Activated CD8-positive, alpha-beta T cell treated with anti-CD3 and anti-CD28 coated beads for 36 hours (primary cell): ENCODE results near the gene MYO5B. TPM values are rescaled to one million over a fixed set of nuclear protein-coding genes. Genes with fewer than 3 reads are reported as not detected.

Experiments
- ATAC-seq: fragments of 200-7000 bp; cut with Tn5 transposase; one replicate; pipeline ENCODE4 v1.10.0; 2021; ENCODE audit warnings: mild to moderate bottlenecking, moderate library complexity
- CTCF ChIA-PET: fragments of 350-600 bp; sonication (Branson Sonifier 250); formaldehyde crosslinking; loops from one replicate; lab custom pipeline; 2021; ENCODE audit warnings: antibody characterized with exemption; lab: Charles Lee
- POLR2A ChIA-PET: fragments of 350-600 bp; sonication (Branson Sonifier 250); formaldehyde crosslinking; loops from one replicate; lab custom pipeline; 2021; ENCODE audit warnings: antibody characterized with exemption; lab: Charles Lee
- DNase-seq: peaks from one replicate; pipeline ENCODE4 v3.0.0-alpha.2; 2020
- H3K27ac Mint-ChIP-seq: one replicate; pipeline ENCODE4 v1.8.0; 2021; ENCODE audit warnings: mild to moderate bottlenecking, mixed read lengths
- H3K27me3 Mint-ChIP-seq: one replicate; pipeline ENCODE4 v1.8.0; 2021; ENCODE audit warnings: mixed read lengths
- H3K36me3 Mint-ChIP-seq: one replicate; pipeline ENCODE4 v1.8.0; 2021; ENCODE audit warnings: low read depth, mixed read lengths
- H3K4me1 Mint-ChIP-seq: one replicate; pipeline ENCODE4 v1.8.0; 2021; ENCODE audit warnings: low read depth, mixed read lengths
- H3K4me3 Mint-ChIP-seq: one replicate; pipeline ENCODE4 v1.8.0; 2021; ENCODE audit warnings: mild to moderate bottlenecking, moderate library complexity, mixed read lengths
- H3K9me3 Mint-ChIP-seq: one replicate; pipeline ENCODE4 v1.8.0; 2021; ENCODE audit warnings: mixed read lengths
- CTCF ChIP-seq: fragments of 200-600 bp; IDR thresholded peaks from one replicate; pipeline ENCODE4 v1.8.0; 2022; ENCODE audit warnings: antibody characterized with exemption, mild to moderate bottlenecking
- intact Hi-C: fragments of 100-400 bp; cut with micrococcal nuclease; formaldehyde crosslinking; loops from one replicate; pipeline ENCODE4 v1.10.0; 2022
- total RNA-seq, 2 experiments: library from RNA; stranded (reverse); gene quantifications; one replicate each; pipeline ENCODE4 v1.2.3, GENCODE V29; 2021

MYO5B gene
- total RNA-seq, 2 experiments from 2014 or later: 0.09 TPM; not detected in 1

- no peak overlapping the region for H3K27ac Mint-ChIP-seq
- ATAC-seq (no peak), DNase-seq (no peak)
- no peaks in the 10 kb centered on the region for H3K9me3 Mint-ChIP-seq
- H3K4me1 Mint-ChIP-seq: no peaks in the 10 kb centered on the region
- H3K4me3 Mint-ChIP-seq: no peak overlapping the region
- TF ChIP-seq CTCF: no peak
- intact Hi-C loops: no loop called here
- CTCF ChIA-PET: no interaction called here
- H3K27me3 Mint-ChIP-seq: no peaks in the 10 kb centered on the region
- POLR2A ChIA-PET: no interaction called here
- no peaks in the 10 kb centered on the region for H3K36me3 Mint-ChIP-seq
Observed at GRCh38 chr18:49933530-49934128, 261.3 kb downstream of the MYO5B start.

DNA sequence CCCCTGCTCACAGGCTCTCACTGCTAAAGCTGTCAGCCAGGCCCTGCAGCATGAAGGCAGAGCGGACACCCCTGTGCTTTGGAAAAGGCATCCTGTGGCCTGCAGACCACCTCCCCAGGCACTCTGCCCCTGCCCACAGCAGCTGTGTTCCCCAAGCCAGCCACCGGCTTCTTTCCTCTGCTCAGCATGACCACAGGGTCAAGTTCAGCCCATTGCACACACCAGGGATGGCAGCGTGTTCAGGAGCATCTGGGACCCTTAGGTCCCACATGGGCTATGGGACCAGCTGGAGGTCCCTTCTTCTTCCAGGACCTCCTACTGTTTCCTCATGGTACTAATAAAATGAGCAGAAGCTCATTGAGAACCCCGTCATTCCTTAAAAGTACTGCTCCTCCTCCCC is 263.2 kb downstream of the MYO5B start:
- Mint-ChIP-seq H3K27me3 (no peaks in the 10 kb centered on the region), H3K4me1 (no peaks in the 10 kb centered on the region), H3K4me3 (no peak overlapping the region), H3K36me3 (no peaks in the 10 kb centered on the region), H3K9me3 (peaks cover 2% of the 10 kb centered on the region), H3K27ac (no peak overlapping the region)
- ATAC-seq: no peak
- intact Hi-C loops: no loop called here
- no peak for TF ChIP-seq CTCF
- POLR2A ChIA-PET: no interaction called here
- CTCF ChIA-PET: interaction anchor here (1.2 kb wide), 1 partner anchor 17 kb away, joined by 3 read pairs; no protein-coding TSS in a partner anchor
- no peak for DNase-seq

DNA sequence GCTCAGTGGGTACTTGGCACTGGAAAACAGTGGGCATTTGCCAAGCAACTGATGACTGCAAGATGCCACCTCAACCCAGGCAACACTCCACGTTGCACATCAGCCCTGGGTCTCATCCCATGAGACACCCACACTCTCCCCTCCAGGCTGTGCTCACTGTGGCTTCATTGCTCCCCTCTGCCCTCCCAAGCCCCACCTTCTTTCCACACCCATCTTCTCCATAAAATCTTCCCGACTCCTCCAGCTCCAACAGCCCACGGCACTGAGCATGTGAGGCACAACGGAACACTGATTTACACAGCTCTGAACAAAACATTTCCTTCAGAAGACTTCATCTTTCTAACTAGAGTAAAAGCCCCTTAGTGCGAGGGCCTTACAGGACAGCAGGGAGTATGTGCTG is 263.8 kb downstream of the MYO5B start:
- Mint-ChIP-seq H3K36me3 (no peaks in the 10 kb centered on the region), H3K4me1 (no peaks in the 10 kb centered on the region), H3K27me3 (peaks cover under 1% of the 10 kb centered on the region), H3K9me3 (peaks cover 2% of the 10 kb centered on the region), H3K4me3 (no peak overlapping the region), H3K27ac (no peak overlapping the region)
- no peak for TF ChIP-seq CTCF
- no peak for DNase-seq
- no peak for ATAC-seq
- CTCF ChIA-PET: no interaction called here
- POLR2A ChIA-PET: no interaction called here
- intact Hi-C loops: no loop called here

DNA sequence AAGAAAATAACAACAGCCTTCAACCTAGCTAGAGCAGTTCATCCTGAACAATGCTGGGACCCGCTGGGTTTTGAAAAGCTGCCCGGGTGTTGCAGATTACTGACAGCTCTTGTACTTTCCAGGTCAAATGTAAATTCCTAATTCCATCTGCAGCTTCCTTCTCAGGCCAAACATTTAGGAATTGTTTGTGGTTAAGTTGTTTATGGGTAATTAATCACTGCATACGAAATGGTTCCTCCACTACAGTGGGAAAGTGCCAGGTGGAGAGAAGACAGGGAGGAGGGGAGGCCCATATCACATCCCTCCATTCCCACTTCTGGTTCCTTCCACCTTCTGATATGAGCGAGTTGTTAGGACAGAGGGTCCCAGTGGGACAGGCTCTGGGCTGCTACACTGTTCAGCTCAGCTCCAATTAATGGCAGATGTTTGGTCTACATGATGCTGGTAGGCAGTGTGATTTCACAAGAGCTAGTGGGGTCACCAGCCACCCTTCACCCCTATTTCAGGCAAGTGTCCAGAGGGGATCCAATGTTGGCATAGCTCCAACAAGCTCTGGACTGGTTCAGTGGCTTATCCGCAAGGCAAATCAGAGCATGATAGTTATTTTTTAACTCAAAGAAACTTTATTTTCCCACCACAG is 268.7 kb downstream of the MYO5B start:
- ChIA-PET POLR2A (interaction anchor here (0.6 kb wide), 1 partner anchor 11 kb away, joined by 4 read pairs; no protein-coding TSS in a partner anchor), CTCF (no interaction called here)
- intact Hi-C loops: no loop called here
- Mint-ChIP-seq H3K4me3 (no peak overlapping the region), H3K9me3 (peaks cover 2% of the 10 kb centered on the region), H3K27ac (no peak overlapping the region), H3K4me1 (no peaks in the 10 kb centered on the region), H3K36me3 (no peaks in the 10 kb centered on the region), H3K27me3 (peaks cover 13% of the 10 kb centered on the region)
- no peak for TF ChIP-seq CTCF
- DNase-seq: no peak
- ATAC-seq: no peak

GRCh38 chr18:49924293-49924983 is 270.5 kb downstream of the MYO5B start:
- DNase-seq: no peak
- H3K4me1 Mint-ChIP-seq: no peaks in the 10 kb centered on the region
- no peaks in the 10 kb centered on the region for H3K36me3 Mint-ChIP-seq
- H3K4me3 Mint-ChIP-seq: no peak overlapping the region
- ChIA-PET POLR2A (no interaction called here), CTCF (no interaction called here)
- no peak for TF ChIP-seq CTCF
- peaks cover 2% of the 10 kb centered on the region for H3K9me3 Mint-ChIP-seq
- no peak overlapping the region for H3K27ac Mint-ChIP-seq
- intact Hi-C loops: no loop called here
- no peak for ATAC-seq
- peaks cover 21% of the 10 kb centered on the region for H3K27me3 Mint-ChIP-seq
